HL-60 (cell line): ENCODE measurements around the gene ENTR1.

Experiments
- DNase-seq, 2 experiments: peaks; one replicate each; pipeline ENCODE4 v3.0.0-alpha.2; 2010 to 2020; ENCODE audit warnings: low read depth in 1 of 2, low spot score in 1 of 2
- H3K27ac ChIP-seq: fragments of 250-450 bp; sonication (Bioruptor Pico); replicated peaks from 2 replicates; pipeline ENCODE4 v1.5.1; 2020; ENCODE audit warnings: mild to moderate bottlenecking, moderate library complexity
- H3K27me3 ChIP-seq: fragments of 250-450 bp; sonication (Bioruptor Pico); 2 replicates; pipeline ENCODE4 v1.5.1; 2021; ENCODE audit warnings: mild to moderate bottlenecking, moderate library complexity; ENCODE audit not compliant: insufficient read depth, poor library complexity, severe bottlenecking
- H3K4me3 ChIP-seq: replicated peaks from 2 replicates; pipeline ENCODE4 v1.5.1; 2011; ENCODE audit warnings: mild to moderate bottlenecking, control low read depth, low read length; ENCODE audit not compliant: insufficient read depth
- CTCF ChIP-seq: IDR thresholded peaks from one replicate; pipeline ENCODE4 v1.5.1; 2011; ENCODE audit warnings: low read length, control low read depth, inconsistent platforms; ENCODE audit not compliant: insufficient read depth
- GABPA ChIP-seq: IDR thresholded peaks from 2 replicates; pipeline ENCODE4 v1.6.1; 2012; ENCODE audit warnings: low read depth
- POLR2AphosphoS5 ChIP-seq: IDR thresholded peaks from 2 replicates; pipeline ENCODE4 v1.6.1; 2012; ENCODE audit warnings: low read depth
- SPI1 ChIP-seq: IDR thresholded peaks from 2 replicates; pipeline ENCODE4 v1.6.1; 2012; ENCODE audit warnings: low read depth, mild to moderate bottlenecking, borderline replicate concordance
- TF ChIP-seq, protein P1 (sequence below): IDR thresholded peaks from 2 replicates; pipeline ENCODE4 v1.6.1; 2012; ENCODE audit warnings: low read depth; ENCODE audit not compliant: insufficient replicate concordance

Gene ENTR1

DNA sequence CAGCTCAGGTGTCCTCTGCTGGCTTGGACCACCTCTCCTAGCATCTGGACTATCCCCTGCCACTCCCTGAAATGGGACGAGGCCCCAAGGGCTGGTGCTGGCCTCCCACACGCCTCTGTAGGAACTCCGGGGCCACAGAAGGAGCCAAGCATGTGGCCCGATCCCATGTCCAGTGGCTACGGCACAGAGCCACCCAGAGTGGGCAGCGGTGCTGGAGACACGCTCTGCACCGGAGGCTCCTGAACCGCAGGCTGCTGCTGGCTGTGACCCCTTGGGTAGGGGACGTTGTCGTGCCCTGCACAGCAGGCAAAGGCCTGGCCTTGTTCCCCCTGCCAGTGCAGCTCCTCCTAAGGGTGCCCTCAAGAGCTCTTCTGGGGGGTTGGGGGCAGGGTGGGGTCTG, 30.5 kb downstream of the ENTR1 start:
- no peak for DNase-seq
- TF ChIP-seq GABPA (no peak), POLR2AphosphoS5 (no peak), CTCF (no peak), SPI1 (no peak)
- TF ChIP-seq, protein P1, sequence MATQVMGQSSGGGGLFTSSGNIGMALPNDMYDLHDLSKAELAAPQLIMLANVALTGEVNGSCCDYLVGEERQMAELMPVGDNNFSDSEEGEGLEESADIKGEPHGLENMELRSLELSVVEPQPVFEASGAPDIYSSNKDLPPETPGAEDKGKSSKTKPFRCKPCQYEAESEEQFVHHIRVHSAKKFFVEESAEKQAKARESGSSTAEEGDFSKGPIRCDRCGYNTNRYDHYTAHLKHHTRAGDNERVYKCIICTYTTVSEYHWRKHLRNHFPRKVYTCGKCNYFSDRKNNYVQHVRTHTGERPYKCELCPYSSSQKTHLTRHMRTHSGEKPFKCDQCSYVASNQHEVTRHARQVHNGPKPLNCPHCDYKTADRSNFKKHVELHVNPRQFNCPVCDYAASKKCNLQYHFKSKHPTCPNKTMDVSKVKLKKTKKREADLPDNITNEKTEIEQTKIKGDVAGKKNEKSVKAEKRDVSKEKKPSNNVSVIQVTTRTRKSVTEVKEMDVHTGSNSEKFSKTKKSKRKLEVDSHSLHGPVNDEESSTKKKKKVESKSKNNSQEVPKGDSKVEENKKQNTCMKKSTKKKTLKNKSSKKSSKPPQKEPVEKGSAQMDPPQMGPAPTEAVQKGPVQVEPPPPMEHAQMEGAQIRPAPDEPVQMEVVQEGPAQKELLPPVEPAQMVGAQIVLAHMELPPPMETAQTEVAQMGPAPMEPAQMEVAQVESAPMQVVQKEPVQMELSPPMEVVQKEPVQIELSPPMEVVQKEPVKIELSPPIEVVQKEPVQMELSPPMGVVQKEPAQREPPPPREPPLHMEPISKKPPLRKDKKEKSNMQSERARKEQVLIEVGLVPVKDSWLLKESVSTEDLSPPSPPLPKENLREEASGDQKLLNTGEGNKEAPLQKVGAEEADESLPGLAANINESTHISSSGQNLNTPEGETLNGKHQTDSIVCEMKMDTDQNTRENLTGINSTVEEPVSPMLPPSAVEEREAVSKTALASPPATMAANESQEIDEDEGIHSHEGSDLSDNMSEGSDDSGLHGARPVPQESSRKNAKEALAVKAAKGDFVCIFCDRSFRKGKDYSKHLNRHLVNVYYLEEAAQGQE: no peak

DNA sequence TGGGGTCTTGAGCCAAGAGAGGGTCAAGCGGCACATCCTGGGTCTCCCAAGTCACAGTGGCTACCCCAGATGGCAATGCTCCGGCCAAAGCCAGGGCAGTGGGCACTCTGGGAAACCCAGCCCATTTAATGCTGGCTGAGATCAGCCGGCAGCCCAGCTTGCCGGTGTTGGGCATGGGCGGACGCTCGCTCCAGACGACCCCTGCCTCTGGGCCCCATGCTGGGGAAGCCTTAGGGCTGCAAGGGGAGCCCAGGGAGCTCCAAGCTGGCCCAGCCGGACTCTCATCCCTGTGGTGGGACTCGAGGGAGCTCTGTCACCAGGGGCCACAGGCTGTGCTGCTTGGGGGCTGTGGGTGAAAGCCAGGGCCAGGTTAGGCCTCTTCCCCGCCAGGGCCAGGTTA, 31.0 kb downstream of the ENTR1 start:
- TF ChIP-seq SPI1: no peak
- no peak overlapping the region for H3K4me3 ChIP-seq
- no peak overlapping the region for H3K27ac ChIP-seq
- H3K27me3 ChIP-seq: no peaks in the 10 kb centered on the region
- no peak for DNase-seq

More for the DNA sequence above, 30.5 kb downstream of the ENTR1 start:
- H3K4me3 ChIP-seq: no peak overlapping the region
- no peak overlapping the region for H3K27ac ChIP-seq
- no peaks in the 10 kb centered on the region for H3K27me3 ChIP-seq

DNA sequence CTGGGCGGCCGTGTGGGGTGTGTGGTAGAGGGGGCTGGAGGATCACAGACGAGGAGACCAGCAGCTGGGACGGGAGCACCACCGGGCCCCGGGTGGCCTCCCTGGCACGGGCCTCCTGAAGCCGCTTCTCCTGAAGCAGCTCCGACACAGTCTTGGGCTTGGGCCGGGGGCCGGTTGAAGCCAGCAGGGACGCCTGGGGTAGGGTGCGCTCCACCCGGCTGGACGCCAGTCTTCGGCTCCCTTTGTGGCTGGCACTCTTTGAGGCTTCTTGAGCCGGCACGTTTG, 31.5 kb downstream of the ENTR1 start:
- DNase-seq: no peak
- Histone ChIP-seq H3K27me3 (no peaks in the 10 kb centered on the region), H3K27ac (no peak overlapping the region; the same call in none of the 2 replicates), H3K4me3 (no peak overlapping the region)
- TF ChIP-seq CTCF (no peak), SPI1 (no peak), GABPA (no peak), POLR2AphosphoS5 (no peak)
- TF ChIP-seq, protein P1: no peak

DNA sequence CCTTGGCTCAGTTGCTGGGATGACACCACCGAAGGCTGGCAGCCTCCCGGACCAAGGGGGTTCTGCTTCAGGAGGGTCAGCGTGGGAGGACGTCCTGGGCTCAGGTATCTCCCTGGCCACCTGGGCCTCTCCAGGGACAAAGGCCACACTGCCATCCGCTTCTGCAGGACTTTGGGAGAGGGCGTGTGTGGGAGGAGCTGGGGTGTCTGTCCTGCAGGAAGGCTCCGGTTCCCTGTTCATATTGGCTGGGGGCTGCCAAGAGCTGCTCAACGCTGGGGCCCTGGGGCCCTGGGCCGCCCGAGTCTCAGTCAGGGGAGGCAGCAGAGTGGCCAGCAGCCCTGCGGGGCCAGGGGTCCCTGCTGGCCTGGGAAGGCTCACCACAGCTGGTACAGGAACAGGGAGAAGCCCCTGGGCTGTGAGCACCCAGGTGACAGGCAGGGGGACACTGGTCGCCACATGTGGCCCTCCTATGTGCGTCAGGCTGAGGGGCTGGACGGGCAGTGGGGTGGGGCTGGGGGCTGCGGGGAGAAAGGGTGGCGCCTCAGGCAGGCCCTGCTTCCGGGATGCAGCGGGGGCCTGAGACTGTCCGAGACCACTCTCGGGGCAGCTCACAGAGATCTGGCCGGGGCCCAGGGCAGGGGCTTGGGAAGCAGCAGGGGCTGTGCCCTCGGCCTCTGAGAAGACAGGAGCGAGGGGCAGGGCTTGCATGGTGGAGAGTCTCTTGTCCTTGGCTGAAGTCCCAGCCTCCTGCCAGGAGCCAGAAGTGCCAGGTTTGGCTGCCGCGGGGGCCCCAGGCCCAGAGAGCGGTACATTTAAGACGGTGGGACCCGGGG, 32.0 kb downstream of the ENTR1 start:
- no peaks in the 10 kb centered on the region for H3K27me3 ChIP-seq
- DNase-seq: no peak

More for the DNA sequence above, 32.0 kb downstream of the ENTR1 start:
- peak overlapping the region; percentile 24 for H3K4me3 ChIP-seq
- H3K27ac ChIP-seq: peak overlapping the region; percentile 88
- TF ChIP-seq POLR2AphosphoS5 (peak; percentile 1; the same call in 1 of the 2 replicates), SPI1 (no peak)
